GM21390 (cell line): Measurements from ENCODE around the gene KIF6.
A peak's percentile ranks its signal among the peaks of the same experiment; 100 is the strongest.

Experiments
- ATAC-seq: cut with Tn5 transposase; IDR thresholded peaks from one replicate; pipeline ENCODE4 v1.9.1; 2021; ENCODE audit not compliant: unreplicated experiment

The KIF6 gene

DNA sequence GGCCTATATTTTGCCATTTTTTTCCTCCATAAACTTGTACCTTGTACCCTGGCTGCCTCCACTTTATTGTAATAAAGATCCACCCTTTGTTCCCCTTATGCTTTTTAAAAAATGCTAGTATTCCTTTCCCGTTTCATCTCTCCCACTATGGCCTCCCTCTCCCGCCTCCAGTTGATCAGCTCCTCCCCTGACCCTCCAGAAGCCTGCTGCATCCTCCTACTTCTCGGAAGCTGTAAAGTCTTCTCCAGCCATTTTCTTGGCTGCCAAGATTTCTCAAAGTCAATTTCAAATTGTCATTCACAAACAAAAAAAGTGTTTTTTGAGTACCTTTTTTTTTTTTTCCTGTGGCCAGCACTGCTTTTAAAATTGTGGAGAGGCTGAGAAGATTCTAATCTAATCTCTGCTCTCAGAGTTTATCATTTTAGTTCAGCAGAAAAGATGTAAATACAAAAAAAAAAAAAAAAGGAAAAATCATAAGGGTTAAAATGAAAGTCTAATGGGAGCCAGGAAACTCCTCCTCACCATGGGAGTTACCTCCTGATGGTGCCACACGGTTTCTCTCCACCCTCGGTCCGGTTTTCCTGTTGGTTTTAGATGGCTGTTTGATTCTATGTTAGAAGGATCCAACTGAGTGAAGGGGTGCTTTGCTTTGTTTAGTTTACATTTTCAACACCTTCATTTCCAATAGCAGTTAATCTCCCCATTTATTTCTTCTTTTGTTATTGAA, 299.7 kb downstream of the KIF6 start:
- ATAC-seq = no peak

DNA sequence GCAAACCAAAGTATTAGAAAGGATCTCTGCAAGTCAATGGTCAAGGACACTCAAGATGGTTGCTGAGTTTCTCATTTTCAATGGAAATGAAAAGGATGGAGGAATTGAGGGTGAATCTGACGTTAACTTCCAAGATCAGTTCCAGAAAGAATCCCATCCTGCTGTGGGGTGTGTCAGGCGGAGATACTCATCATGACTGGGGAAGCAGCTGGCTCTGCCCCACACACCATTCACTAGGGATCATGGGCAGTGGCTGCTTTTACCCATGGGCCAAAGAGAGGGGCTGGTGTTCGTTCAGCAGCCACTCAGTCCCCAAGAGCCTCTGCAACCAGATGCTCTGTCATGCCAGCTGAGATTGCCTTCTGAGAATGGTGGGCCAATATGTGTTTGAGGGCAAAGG, 300.4 kb downstream of the KIF6 start:
- no peak for ATAC-seq

DNA sequence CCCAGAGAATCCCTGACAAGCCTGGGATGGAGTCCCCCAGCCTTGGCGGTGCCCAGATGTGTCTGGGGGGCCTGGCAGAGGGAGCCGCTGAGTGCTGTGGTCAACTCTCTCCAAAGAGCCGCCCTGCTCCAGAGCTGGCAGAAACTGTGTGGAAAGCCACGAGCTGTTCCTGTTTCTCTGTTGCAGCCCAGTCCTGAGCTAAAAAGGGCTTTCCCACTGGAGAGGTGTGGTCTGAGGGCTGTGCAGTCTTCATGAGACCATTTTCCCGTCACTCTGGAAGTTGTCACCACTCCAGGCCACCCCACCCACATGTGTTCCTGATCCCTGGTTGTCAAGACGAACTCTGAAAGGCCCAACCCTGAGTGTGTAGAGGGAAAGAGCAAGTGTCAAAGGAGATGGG, 303.0 kb downstream of the KIF6 start:
- ATAC-seq = no peak

DNA sequence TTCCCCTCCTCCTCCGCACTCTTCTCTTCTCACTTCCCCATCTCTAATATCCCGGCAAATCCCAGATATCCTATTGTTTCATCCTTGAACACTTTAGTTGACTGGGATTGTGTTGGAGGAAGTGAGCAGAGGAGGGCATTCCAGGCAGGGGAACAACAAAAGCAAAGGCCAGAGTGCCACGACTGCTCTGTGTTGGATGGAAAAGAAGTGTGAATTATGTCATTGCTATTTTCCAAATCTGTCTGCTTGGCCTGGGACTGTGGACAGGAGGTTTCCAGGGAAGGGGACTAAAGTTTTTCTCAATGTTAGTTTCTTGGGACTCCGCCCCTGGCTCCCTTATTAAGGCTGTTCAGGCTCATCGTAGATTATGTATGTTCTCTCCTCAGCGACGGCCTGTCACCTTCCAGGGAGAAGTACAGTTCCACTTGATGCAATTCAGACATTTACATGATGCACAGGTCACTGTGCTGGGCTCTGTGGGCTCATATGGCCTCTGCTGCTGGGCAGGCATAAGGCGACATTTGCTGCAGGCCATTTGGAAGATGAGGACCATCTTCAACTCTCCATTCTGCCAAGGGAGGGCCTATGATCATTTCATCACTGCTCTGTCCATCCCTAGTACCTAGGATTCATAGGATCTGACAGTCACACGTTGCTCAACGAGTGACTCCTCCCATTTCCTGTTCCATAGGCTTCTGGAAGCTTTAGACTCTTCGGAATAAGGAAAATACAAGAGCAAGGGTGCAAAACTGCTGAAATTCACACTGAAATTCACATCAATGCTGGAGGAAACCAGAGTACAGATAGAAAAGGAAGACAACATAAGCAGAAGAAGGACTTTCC, 303.6 kb downstream of the KIF6 start:
- no peak for ATAC-seq

DNA sequence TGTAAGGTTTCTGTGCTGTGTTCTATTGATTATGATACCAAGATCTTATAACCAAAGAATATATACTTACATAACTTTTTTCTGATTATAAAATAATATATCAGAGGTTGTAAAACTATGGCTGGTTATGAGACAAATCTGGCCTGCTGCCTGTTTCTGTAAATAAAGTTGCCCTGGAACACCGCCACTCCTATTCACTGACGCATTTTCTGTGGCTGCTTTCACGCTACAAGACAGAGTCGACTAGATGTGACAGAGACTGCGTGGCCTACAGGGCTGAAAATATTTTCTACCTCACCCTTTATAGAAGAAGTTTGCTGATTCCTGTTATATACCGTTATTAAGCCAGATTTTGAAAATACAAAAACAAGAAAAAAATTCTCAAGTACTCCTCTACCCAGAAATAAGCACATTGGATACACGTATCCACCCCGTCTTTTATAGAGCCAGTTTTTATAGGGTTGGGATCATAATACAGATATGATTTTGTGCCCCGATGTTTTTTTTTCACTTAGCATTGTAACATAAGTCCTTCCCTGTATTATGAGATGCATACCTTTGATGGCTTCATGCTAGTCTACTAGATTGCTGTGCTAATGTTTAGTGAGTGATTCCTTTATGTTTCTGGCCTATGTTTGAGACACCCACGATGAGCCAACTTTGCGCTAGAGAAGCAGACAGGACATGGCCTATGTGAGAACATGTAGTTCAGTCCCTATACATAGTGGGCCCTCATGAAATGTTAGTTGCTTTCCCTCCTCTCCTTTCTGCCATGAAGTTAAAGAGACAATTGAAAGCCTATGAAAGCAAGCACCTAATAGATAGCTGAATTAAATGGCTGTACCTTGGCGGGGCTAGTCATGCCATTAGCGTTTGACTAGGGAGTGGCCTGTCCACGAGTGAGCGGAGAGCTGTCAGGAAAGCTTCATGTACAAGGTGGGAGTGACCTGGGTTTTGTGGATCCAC, 304.6 kb downstream of the KIF6 start:
- no peak for ATAC-seq

DNA sequence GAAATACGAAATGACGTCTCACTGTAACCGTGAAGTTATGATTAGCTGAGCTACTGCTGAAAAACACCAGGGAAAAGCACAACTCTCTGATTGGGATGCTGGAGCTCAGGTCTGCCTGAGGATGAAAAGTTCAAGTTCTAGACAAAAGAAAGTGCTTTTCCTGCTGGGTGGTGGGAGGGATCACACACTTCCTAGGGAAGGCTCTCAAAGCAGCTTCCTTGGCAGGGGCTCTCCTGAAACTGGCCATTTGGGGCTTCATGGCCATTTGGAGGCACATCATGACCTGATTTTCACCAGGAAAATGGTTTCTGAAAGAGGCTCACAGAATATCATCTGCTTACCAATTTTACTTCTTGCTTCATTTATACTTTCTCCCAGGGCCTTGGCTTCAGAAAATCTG, 305.6 kb downstream of the KIF6 start:
- ATAC-seq = no peak

DNA sequence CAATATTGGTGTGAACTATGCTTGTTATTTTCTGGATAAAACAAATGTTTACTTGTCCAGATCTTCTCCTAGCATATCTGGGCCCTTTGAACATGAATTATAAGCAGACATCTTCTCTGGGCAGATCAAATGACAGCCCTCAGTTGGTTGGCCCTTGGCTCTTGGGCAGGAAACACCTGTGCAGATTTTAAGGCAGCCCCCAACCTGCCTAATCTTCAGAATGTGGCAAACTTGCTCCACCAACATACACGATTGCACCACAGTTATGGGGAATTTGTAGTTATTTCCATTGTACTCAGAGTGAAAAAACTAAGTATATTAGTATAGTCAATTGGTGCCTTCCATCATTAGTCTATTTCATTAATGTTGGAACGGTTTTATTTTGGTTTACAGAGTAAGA, 307.8 kb downstream of the KIF6 start:
- ATAC-seq = no peak

DNA sequence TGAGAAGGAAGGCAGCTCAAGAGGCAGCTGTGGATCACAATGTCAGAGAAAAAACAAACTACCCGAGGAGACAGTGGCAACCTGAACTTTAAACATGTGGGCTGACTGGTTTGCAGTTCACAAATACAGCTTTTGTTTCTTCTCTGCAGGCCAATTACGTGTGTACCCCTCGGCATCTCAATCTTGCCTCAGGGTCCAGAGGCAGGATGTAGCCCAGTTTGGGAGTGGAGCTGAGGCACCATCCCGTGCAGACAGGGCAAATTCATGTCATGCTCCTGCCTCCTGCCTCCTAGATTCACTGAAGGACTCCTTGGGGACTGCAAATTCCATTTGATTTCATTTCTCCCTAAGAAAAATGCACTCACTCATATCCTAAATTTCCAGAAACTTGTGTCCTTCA, 308.5 kb downstream of the KIF6 start:
- no peak for ATAC-seq

DNA sequence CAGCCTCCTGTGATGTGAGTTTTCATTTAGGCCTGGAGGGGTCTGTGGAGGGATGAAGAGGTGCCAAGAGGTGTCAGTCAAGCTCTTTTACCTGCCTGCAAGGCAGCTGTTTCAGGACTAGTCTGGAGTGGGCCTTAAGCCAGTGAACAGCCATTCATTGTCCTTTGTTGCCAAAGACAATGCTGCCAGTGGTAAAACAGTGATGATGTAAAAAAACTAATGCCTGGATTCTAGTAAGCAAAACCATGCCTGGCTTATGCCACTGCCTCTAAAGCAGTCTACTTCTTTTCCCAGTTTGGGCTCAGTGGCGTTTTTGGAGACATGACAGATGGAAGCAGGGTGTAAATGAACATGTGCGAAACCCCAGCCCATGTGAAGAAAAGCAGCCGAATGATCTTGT, 309.2 kb downstream of the KIF6 start:
- no peak for ATAC-seq

DNA sequence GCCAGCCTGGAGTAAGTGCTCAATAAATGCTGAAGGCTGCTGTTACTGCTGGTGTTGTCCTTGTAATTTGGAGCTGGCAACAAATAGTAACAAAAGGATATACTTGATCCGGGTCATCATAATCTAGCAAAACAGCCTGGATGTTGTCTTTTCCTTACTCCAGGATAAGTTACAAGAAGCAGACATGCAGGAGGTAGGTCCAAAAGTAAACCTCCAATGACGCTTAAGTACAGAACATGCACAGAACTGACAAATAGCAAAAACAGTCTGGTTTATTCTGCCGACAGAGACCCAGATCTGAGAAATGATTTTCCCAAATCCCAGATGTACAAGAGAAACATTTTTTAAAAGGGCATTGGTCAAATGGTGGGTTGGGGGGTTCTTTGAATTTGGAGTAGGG, 309.7 kb downstream of the KIF6 start:
- no peak for ATAC-seq

DNA sequence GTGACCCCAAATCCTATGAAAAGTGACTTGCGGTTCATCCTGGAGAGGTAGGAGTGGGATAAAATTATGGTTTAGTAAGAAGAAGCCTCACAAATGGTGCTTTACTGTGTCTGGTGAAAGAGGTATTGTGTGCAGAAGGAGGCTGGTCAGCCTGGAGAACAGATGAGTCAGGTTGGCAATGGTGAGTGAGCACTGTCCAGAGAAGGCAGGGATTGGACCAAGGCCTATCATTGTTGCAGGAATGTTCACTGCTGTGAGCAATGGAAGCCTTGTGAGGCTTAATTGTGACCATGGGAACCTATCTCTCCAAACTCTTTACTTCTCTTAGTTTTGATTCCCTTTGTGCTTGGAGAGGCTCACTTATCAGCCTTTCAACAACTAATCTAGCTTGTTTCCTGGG, 313.7 kb downstream of the KIF6 start:
- ATAC-seq = no peak

DNA sequence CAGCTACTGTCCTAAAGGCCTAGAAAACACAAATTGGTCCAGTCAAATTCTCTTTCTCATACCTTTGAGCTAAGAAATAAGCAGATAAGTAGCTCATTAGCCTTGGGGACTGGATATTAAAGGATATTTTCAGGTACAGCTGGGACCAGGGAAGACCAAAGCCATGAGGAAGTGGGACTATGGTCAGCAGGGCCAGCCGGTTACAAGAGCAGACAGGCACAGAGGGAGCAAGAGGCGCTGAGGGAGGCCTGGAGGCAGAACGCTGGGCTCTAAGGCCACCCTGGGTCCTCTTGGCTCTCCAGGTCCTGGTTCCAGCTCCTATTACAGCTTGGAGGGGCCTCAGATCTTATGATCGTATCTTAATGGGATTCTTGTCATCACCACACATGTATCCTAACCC, 314.2 kb downstream of the KIF6 start:
- ATAC-seq = no peak

DNA sequence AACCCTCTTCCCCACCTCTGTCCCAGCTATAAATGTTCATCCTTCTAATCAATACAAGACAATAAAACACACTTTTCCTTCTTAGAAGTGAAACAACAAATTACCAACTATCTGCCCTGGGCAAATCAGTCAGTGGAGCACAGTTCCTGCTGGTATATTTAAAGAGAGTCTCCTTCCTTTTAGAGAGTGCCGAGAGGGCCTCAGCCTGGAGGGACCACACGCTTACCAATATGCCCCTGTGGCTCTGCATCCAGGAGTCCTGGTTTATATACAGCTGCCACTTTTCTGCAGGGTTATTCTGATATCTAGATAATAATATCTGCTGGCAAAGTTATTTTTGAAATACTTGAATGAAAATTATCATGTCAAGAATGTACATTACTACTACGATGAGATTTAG, 315.3 kb downstream of the KIF6 start:
- ATAC-seq = no peak

DNA sequence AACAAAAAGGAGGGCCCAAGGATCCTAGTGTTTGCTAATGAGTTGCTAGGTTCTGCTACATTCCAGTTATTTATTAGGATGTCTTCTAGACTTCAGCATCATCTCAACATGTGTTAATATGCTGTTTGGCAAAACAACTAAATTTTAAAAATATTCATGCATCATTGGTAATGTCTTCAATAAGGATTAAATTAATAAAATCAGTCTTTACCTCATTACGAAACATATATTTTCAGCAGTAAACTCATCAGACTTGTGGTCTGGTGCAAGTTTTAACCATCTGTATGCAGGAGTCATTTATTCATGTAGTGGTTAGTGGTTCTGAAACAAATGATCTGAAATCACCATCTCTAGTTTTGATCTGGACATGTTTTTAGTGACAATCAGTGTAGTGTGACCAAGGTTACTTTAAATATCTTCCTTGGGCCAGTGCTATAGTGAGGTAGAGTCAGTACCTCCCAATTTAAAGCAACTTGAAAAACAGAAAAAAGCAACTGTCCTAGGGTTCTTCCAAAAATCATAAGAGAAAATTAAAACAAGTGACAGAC, 317.7 kb downstream of the KIF6 start:
- peak; percentile 83 for ATAC-seq

DNA sequence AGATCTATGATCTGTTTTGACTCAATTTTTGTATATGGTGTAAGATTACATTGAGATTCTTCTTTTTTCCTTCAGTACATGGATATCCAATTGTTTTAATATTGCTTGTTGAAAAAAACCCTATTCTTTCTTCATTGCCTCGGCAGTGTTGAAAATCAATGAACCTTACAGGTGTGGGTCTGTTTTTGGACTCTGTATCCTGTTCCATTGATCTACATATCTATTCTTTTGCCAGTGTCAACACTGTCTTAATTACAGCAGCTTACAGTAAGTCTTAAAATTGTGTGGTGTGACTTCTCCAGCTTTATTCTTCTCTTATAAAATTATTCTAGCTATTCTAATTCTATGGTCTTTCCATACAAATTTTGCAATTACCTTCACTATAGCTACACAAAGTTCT, 320.9 kb downstream of the KIF6 start:
- no peak for ATAC-seq

DNA sequence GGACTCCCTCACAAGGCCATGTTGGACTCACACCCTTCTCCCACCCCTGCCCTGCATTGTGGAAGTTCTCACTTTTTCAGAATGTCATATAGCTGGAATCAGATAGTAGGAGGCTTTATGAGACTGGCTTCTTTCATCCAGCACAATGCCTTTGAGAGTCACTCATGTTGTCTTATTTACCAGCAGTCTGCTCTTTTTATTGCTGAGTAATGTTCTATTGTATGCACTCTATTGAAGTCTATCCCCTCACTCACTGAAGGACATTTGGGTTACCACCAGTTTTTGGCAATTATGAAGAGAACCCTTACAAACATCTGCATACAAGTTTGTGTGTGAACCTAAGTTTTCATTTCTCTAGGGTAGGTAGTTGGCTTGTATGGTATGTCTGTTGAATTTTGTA, 321.9 kb downstream of the KIF6 start:
- ATAC-seq = no peak

DNA sequence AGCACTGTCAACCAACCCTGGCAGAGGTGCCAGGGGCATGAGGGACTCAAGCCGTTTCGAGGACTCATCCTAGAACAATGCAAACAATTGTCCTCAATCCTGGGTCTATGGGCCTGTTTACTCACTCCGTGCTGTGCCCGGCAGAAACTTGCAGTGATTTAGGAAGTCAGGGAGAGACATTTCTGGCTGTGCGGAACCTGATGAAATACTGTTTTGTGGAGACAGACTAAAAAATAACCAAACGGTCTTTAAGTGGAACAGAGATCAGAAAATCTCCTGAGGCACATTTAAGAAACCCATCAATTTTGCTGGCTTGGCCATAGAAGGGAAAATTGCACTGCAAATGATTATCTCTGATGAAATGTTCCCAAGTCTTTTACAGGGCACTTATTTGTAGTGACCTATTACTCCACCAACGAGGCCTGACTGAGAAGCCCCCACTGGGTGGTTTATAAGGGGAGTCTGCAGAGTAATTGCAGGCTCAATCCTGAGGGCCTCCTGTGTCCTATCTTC, 322.9 kb downstream of the KIF6 start:
- ATAC-seq = no peak

DNA sequence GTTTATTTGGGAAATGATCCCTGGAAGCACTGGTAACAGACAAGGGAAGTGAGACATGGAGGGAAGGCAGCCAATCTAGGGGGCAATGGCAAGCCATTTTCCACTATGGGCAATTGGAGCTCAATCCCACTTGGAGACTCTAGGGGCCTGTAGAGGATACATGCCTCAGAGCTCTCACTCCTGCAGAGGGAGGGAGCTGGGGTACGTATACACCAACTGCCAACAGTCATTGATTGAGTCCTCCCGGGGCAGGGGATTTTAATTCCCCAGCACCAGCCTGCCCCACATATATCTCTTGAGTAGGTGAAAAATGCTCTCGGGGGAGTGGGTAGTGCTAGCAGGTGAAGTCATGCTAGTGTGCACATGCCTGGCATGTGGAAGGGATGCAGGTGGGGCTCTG, 323.8 kb downstream of the KIF6 start:
- ATAC-seq = no peak

DNA sequence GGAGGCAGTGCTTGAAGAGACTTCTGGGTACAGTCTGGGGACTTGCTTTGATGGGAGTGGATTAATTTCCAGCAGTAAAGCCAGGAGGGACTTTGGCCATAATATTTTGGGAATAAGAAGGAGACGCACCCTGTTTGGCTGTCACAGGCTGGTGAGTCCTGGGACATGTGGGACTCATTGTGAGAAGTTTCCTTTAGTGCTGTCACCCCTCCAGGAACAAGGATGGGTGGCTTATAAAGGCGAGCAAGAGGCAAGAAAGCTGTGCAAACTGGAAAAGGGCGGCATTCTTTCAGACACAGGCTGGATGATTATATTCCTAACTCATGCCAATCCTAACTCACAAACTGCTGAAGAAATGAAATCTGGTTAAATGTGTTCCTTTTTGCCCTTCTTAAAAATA, 325.2 kb downstream of the KIF6 start:
- no peak for ATAC-seq

DNA sequence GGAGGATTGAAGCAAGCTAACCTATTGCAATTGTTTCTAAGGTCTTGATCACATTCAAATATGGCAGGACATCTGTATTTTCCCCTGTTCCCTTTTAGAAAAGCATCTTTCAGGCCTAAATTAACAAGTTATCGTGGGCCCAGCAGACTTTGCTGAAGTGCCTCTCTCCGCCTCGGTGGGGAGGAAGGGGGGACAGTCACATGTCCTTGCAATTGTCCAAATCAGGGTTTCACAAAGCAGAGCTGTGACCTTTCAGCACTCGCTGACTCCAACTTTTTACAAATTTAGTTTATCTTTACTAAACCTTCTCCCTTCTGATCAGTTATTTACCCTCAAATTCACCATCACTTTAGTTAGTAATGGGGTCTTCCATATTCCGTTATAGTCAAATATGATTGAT, 328.4 kb downstream of the KIF6 start:
- ATAC-seq = no peak

DNA sequence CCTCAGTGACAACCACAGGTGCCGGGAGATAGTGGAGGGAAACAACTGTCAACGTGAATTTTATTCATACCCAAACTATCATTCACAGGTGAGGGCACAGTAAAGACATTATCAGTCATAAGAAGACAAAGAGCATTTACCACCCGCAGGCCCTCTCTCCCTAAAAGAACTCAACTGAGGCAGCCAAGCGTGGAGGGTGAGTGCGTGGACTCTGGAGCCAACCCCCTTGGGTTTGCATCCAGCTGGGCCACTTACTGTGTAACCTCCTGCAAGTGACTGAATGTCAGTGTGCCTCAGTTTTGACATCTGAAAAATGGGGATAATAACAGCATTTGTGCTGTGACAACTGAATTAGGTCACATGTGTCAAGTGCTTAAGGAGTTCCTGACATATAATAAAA, 332.1 kb downstream of the KIF6 start:
- no peak for ATAC-seq
